GM18909 (cell line): Measurements from ENCODE around the gene IL17F.

ENCODE experiments used
- ATAC-seq: cut with Tn5 transposase; IDR thresholded peaks from one replicate; pipeline ENCODE4 v1.9.1; 2021; ENCODE audit warnings: mild to moderate bottlenecking; ENCODE audit not compliant: unreplicated experiment, poor library complexity

The IL17F gene

GRCh38 chr6:52195886-52196285 lies 48.4 kb downstream of the IL17F start:
- ATAC-seq = no peak

GRCh38 chr6:52191824-52192223 lies 52.5 kb downstream of the IL17F start:
- no peak for ATAC-seq

- ATAC-seq = no peak
These were observed 53.9 kb downstream of the IL17F start for GRCh38 chr6:52190409-52190808.

- no peak for ATAC-seq
These were observed 54.3 kb downstream of the IL17F start for GRCh38 chr6:52189974-52190373.

GRCh38 chr6:52187098-52187497 lies 57.2 kb downstream of the IL17F start:
- no peak for ATAC-seq
